HG03558 (cell line): ENCODE results near the gene CDC42BPB.
"Not testable (repeated sequence)": the region's sequence is repeated elsewhere in the genome, so short reads cannot be mapped to it uniquely, and the experiment has no call there.

Experiments used
- ATAC-seq: cut with Tn5 transposase; IDR thresholded peaks from one replicate; pipeline ENCODE4 v1.9.1; 2021; ENCODE audit warnings: moderate number of reproducible peaks; ENCODE audit not compliant: unreplicated experiment; ENCODE audit errors: extremely low read depth

CDC42BPB gene

DNA sequence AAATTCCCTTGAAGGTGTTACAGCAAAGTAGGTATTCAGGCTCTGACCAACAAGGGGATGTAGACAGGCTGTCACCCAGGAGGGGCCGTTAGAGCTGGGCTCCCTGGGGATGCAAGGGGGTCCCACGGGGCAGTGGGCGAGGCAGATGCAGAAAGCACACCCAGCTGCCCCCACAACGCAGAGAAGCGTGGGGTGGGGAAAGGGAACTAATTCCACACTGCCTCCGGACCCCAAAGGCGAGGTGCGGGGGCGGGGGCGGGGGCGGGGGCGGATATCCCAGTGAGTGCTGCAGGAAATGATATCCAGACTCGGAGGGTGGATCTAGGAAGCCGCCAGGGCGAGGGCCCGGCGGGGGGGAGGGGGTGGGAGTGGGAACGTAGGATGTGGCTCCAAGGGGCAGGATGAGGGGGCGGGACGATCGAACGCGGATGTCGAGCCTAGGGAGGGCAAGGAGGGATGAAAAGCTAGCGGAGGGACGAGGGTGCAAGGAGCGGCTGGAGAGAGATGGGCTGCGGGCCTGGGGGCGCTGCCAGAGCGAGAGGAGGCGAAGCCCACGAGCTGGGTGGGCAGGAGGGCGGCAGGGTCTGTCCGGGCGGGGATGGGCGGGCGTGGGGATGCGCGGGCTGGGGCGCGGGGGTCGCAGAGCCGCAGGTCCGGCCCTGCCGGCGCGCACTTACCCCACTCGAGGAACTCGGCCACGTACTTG lies 874 bp downstream of the CDC42BPB start:
- no peak for ATAC-seq

DNA sequence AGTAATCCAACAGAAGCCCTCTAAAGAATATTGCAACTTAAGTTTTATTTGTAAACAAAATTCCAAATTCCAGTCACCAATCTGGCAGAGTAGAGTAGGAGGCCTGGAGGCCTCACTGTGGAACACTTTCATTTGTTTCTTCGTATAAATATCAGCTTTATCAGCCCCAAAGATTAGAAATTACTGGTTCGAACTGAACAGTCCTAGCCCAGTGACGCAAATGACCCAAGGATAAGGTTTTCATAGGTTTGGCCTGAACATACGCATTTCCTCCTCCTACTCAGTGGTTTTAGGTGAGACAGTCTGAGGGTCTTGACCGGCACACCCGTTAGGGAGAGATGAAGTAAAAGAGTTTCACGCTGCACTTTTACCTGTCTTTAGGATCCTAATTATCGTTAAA lies 1.7 kb downstream of the CDC42BPB start:
- ATAC-seq = no peak

DNA sequence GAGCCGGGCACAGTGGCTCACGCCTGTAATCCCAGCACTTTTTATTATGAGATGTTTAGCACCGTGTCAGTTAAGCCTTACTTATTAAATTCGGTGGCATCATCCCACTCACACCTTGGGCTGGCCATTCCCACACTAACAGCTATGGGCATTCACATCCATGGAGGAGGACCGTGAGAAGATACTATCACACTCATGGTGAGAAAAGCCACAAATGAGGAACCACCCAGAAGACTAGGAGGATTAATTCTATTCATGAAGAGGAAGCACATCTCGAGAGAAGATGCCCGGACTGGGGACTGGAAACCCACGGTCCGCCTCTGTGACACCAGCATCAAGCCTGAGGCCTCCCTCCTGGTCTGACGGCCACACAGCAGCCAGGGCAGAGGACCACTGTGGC lies 4.9 kb downstream of the CDC42BPB start:
- ATAC-seq = no peak

DNA sequence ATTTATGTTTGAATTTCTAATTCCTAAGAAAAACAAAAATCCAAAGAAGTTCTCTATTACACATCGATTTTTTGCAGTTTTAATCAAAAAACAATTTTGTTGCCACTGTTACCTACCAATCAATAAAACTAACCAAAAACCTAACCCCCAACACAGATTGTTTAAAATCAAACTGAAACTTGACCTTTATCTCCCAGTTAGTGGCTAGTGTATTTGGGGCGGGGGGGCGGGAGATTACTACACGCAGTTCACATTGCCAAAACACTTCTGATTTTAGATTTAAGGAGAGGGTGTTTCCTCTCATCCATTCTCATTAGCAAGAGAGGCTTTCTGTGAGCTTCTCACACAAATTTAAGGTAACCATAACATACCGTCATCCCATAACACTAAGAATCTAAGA lies 6.4 kb downstream of the CDC42BPB start:
- ATAC-seq = no peak

DNA sequence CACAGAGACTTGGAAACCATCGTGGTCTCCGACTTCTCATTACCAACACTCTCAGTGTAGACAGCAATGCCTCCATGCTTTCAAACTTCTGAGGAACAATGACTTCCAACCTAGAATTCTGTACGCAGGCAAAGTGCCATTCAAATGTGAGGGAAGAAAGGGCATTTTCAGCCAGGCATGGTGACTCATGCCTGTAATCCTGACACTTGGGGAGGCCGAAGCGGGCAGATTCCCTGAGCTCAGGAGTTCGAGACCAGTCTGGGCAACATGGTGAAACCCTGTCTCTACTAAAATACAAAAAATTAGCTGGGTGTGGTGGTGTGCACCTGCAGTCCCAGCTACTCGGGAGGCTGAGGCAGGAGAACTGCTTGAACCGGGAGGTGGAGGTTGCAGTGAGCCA lies 9.9 kb downstream of the CDC42BPB start:
- ATAC-seq = not testable (repeated sequence)

DNA sequence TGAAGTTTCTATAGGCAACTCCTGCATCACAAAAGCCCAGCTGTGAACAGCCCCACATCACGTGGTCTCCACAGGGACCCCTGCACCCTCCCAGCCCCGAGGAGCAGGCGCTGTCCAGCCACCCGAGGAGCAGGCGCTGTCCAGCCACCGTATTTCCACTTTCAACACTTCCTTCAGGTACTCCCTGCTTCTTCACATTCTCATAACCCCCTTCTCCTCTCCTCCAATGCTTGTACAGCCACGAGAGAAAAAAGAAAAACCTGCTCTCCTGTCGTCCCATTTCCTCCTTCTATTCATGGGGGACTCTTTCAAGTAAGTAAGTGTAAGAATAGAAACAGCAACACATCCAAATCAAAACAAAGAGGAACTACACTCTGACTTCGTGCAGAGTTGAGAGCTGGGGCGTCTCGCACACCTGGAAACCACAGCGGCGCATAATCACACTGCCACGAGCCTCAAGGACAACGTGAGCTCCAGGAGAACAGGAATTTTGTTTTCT lies 11.9 kb downstream of the CDC42BPB start:
- no peak for ATAC-seq

DNA sequence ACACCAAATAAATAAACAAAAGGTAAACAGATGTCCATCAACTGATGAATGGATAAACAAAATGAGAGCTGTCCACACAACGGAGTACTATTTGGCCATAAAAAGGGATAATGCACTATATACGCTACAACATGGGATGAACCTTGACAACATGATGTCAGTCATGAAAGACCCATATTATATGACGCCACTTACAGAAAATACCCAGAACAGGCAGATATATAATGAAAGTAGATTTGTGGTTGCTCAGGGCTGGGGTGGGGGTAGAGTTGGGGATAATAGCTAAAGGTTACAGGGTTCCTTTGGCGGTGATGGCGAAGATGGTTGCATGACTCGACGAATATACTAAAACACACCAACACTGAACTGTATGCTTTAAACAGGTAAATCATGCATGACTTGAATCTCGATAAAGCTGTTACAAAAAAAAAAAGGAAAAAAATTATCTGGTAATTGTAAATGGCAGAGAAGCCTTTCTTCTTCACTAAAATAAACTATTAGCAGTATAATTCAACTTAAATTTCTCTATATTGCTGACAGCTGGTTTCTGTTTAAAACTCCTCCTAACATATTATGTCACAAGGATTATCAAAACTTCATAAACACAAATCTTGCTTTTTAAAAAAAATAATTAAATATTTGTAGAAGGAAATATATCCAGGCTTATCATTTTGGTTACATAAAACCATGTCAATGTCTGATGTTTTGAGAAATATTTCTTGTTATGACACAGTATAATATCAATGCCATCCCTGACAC lies 13.9 kb downstream of the CDC42BPB start:
- ATAC-seq = no peak

DNA sequence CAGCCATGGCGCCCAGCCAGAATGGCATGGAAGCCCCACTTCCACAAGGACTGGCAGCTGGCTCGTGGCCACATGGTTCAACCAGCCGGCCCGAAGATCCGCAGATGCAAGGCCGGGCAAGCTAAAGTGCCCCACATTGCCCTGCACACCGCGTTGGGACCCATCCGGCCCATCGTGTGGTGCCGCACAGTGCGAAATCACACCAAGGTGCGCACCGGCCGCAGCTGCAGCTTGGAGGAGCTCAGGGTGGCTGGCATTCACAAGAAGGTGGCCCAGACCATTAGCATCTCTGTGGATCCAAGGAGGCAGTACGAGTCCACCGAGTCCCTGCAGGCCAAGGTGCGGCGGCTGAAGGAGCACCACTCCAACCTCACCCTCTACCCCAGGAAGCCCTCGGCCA lies 15.9 kb downstream of the CDC42BPB start:
- ATAC-seq = no peak

DNA sequence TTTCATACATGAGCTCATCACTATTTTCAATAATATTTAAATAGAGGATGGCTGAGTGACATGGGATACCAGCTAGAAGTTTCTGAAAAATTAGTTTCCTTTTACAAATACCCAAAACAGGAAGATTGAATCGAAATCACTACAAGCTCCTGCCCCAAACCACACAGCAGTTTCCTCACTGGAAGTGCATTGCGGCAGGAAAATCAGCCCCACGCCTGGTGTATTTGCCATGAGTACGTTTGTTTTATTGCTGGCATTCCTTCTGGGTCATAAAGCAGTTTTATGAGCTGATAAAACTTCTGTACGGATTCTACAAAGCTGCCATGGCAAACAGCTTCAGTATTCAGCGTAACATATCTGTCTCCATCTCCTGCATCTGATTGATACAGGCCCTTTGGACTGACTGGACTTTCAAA lies 23.7 kb downstream of the CDC42BPB start:
- no peak for ATAC-seq

DNA sequence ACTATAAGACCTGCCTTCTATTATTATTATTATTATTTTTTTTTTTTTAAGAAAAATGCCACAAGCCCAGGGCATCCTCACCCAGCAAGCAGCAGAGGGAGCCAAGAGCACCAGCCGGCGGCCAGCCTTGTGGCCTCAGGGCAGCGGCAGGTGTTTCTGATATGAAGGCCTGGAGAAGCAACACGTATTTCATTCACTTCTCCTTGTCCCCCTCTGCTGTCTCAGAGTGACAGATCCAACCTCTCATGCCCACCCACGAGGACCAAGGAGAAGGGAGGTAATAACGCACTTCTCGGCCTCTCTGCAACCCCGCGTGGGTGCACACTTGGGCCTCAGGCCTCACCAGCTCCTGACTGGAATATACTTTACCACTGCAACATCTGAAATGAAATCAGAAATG lies 25.4 kb downstream of the CDC42BPB start:
- ATAC-seq = no peak

DNA sequence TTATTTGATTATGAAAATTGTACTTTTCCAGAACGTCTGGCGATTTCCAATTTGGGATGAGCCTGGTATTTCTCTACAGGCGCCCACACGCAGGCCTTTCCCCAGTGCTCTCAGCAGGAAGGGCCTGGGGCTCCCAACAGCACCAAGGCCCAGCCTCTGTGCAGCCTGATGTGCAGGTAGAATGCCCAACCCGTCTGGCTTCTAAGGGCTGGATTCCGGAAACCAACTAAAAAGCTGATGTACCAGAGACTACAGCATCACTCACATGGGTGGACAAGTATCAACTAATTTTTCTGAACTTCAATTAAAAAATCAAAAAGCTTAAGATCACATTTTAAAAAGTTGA lies 25.8 kb downstream of the CDC42BPB start:
- no peak for ATAC-seq

DNA sequence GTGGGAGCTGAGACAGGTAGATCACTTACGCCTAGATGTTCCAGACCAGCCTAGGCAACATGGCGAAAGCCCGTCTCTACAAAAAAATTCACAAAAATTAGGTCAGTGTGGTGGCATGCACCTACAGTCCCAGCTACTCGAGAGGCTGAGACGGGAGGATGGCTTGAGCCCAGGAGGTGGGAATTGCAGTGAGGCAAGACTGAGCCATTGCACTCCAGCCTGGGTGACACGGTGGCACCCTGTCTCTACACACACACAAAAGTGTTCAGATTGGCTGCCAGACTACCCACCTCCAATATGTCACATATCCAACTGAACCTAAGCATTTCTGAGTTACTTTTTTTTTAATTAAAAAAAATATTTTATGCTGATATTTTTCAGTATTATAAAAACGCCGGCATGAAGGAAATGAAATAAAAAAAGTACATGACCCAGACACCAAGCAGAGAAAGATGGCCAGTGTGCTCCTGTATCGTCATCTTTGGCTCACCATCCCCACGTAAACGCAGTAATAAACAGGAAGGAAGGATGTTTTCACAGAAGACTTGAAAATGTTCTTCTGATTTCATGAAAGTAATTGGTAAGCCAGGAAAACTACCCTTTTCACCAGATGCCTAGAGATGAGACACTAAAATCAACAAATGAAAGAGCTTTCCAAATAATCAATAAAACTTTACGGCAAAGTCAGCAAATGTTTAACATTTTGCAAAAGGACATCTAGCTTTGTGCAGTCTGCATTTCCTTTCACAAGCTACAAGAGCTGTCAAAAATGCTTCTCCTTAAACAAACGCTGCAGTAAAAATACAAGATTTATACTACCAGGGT lies 26.4 kb downstream of the CDC42BPB start:
- no peak for ATAC-seq

DNA sequence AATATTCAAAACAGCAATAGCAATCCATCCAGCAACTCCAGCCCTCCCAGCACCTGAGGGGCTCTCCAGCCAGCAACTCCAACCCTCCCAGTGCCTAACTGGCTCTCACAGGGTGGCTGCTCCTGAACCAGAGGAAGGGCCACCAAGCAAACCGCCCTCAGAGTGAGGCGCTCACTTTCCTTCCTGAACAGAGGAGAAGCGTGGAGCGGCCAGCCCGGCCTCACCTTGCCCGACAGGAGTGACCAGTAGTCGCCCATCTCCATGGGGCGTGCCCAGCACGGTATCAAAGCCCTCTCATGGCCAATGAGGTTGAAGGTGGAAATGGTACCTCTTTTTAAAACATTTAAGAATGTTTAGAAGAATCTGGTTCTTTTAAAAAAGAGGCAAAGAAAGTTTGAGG lies 27.4 kb downstream of the CDC42BPB start:
- no peak for ATAC-seq

DNA sequence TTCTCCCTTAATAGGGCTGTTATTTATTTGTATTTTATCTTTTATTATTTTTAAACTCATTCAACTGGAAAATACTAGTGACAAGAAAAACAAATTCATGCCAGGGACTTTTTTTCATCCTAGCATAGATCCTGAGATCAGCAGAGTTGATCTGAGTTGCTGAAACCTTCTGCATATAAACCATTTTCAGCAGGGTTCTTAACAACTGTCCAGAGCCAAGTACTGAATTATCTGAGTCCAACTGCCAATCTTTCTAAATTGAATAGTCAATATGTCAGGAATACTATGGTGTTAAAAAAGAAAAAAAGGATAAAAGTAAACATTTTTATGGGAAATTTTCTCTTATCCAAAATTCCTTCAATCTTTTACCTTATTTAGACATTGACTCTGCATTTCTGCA lies 28.6 kb downstream of the CDC42BPB start:
- no peak for ATAC-seq

DNA sequence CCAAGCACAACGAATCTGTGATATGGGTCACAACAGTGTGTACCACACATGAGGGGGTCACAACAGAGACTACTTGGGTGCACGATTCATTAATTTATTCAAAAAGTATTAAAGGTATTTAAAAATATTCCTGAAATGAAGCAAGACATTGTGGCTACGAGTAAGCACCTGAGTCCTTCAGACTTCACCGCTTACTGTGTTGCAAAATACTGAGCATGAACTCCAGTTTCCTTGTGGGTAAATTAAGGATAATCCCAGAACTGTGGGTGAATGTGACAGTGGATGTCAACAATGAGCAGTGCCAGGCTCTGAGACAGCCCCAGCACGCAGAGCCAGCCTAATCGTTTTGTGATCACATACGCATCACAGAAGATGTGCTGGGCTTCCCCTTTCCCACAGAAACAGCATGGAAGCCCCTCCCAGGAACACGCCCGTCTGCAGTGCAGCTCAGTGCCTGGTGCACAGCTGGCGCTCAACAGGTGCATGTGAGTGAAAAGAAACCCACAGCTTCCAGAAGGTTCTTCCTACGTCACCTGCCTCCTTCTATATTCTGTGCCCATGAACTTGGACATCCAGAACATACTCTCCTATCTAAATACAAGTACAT lies 29.1 kb downstream of the CDC42BPB start:
- ATAC-seq = no peak

DNA sequence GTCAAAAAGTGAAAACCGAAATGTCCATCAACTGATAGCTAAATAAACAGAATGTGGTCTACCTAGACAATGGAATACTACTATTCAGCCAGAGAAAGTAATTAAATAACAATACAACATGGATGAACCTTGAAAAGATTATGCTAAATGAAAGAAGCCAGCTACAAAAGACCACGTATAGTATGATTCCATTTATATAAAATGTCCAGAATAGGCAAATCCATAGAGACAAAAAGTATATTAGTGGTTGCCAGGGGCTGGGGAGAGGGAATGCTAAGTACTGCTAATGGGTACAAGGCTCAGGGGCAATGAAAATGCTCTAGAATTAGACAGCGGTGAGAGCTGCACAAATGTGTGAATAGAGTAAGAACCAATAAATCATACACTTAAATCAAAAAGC lies 29.9 kb downstream of the CDC42BPB start:
- ATAC-seq = no peak

DNA sequence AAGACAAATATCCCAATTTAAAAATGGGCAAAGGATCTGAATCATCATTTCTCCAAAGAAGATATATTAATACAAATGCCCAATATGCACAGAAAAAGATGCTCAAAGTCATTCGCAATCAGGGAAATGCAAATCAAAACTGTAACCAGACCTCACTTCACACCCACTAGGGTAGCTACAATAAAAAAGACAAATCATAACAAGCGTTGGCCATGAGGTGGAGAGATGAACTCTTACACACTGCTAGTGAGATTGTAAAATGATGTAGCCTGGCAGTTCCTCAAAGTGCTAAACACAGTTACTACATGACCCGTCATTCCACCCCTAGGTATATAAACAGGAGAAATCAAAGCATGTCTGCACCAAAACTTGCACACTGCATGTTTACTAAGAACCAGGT lies 30.4 kb downstream of the CDC42BPB start:
- ATAC-seq = no peak

DNA sequence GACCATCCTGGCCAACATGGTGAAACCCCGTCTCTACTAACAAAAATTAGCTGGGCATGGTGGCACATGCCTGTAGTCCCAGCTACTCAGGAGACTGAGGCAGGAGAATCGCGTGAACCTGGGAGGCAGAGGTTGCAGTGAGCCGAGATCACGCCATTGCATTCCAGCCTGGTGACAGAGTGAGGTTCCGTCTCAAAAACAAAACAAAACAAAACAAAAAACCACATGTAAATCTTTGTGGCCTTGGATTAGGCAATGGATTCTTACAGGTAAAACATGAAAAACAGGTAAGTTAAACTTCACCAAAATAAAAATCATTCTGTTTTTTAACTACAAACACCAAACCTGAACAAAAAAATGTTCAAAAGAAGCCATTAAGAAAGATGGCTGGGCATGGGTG lies 31.2 kb downstream of the CDC42BPB start:
- not testable (repeated sequence) for ATAC-seq

DNA sequence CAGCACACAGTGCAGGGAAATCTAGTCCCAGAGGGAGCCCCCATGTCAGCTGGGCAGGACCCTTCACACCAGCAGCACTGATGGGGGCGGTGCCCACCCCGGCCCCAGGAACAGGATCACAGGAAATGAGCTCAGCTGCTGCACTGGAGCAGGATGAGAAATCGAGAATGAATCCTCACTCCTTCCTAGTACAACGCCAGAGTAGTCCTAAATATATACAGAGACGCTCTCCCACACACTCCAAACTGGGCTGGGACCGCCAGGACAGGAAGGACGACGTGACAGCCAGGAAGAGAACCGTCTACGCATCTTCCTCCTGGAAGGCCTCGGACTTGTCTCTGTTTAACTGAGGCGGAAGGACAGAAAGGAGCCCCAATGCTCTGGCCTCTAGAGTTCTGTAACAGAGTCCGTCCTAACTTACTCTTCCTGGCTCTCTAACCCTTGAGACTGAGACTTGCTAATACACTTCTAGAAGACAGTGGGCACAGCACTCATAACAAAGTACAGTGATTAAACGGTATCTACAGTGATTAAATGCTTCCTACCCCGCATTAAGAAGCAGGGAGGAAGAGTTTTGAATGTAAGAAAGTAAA lies 33.4 kb downstream of the CDC42BPB start:
- no peak for ATAC-seq

DNA sequence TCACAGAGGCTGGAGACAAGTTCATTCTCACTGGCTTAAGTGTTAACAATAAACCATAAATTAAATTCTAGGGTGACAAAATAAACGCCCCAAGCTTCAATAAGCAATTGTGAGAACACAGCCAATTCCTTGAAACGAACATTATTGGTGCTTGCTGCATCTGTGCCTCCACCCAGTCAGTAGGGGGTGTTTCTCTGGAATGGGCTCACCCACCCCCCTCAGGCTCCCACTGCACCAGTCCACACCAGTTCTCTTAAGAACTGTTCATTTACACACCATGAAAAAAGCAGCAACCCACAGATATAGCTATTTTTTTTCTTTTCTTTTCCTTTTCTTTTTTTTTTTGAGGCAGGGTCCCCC lies 34.7 kb downstream of the CDC42BPB start:
- ATAC-seq = no peak
